GM18502 (cell line): ENCODE results near the gene USP40.

Experiments used
- ATAC-seq: cut with Tn5 transposase; IDR thresholded peaks from one replicate; pipeline ENCODE4 v1.9.1; 2021; ENCODE audit warnings: mild to moderate bottlenecking; ENCODE audit not compliant: unreplicated experiment, poor library complexity

Gene USP40

GRCh38 chr2:233435436-233436190, 131.0 kb downstream of the USP40 start:
- no peak for ATAC-seq

- ATAC-seq: no peak
Observed at GRCh38 chr2:233434666-233435330, 131.8 kb downstream of the USP40 start.

GRCh38 chr2:233433794-233434193, 132.8 kb downstream of the USP40 start:
- no peak for ATAC-seq

- no peak for ATAC-seq
Observed at GRCh38 chr2:233433029-233433428, 133.6 kb downstream of the USP40 start.

- ATAC-seq: no peak
Observed at GRCh38 chr2:233430651-233431050, 135.9 kb downstream of the USP40 start.

GRCh38 chr2:233430081-233430480, 136.5 kb downstream of the USP40 start:
- ATAC-seq: no peak

GRCh38 chr2:233429175-233429897, 137.2 kb downstream of the USP40 start:
- ATAC-seq: no peak

GRCh38 chr2:233428438-233428837, 138.1 kb downstream of the USP40 start:
- no peak for ATAC-seq

GRCh38 chr2:233428008-233428407, 138.6 kb downstream of the USP40 start:
- no peak for ATAC-seq

GRCh38 chr2:233426619-233427342, 139.8 kb downstream of the USP40 start:
- no peak for ATAC-seq
